Left hindlimb (tissue), 1 donor: ENCODE measurements around the gene IRF7.

Experiments
- DNase-seq: peaks from one replicate; pipeline ENCODE4 v3.0.0-alpha.2; 2018

Gene IRF7

DNA sequence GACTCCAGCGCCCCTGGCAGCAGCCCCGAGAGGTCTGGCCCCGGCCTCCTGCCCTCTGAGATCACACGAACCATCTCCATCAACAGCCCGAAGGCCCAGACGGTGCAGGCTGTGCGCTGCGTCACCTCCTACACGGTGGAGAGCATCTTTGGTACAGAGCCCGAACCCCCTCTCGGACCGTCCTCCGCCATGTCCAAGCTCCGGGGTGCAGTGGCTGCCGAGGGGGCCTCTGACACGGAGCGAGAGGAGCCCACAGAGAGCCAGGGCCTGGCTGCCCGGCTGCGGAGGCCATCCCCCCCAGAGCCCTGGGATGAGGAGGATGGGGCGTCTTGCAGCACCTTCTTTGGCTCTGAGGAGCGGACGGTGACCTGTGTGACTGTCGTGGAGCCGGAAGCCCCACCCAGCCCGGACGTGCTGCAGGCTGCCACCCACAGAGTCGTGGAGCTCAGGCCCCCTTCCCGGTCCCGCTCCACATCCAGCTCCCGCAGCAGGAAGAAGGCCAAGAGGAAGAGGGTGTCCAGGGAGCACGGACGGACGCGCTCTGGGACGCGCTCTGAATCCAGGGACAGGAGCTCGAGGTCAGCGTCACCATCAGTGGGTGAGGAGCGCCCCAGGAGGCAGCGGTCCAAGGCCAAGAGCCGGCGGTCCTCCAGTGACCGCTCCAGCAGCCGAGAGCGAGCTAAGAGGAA, 7.6 kb downstream of the IRF7 start:
- no peak for DNase-seq

DNA sequence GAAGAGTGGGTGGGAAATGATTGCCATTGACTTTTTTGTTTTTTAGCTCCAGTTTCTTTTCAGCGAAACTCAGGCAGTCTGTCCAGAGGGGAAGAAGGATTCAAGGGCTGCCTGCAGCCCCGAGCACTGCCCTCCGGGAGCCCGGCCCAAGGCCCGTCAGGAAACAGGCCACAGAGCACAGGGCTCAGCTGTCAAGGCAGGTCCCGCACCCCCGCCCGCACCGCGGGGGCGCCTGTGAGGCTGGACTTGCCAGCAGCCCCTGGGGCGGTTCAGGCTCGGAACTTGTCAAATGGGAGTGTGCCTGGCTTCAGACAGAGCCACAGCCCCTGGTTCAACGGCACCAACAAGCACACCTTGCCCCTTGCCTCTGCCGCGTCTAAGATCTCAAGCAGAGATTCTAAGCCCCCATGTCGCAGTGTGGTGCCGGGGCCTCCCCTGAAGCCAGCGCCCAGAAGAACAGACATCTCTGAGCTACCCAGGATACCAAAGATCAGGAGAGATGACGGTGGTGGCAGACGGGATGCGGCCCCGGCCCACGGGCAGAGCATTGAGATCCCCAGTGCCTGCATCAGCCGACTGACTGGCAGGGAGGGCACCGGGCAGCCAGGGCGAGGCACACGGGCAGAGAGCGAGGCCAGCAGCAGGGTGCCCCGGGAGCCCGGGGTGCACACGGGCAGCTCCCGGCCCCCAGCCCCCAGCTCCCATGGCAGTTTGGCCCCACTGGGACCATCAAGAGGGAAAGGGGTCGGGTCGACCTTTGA, 8.6 kb downstream of the IRF7 start:
- no peak for DNase-seq

DNA sequence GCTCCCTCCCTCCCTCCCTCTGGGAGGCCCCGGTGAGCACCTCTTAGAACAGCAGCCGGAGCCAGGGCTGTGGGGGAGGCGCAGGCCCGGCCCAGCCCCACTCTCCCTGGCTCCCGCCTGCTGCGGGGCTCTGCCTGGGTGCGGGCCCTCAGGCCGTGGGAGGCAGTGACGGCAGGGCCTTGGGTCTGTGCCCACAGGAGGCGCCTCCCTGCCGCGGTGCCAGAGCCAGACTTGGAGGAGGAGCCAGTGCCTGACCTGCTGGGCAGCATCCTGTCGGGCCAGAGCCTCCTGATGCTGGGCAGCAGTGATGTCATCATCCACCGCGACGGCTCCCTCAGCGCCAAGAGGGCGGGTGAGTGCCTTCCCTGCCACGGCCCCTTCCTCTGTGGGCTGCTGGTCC, 9.5 kb downstream of the IRF7 start:
- no peak for DNase-seq

DNA sequence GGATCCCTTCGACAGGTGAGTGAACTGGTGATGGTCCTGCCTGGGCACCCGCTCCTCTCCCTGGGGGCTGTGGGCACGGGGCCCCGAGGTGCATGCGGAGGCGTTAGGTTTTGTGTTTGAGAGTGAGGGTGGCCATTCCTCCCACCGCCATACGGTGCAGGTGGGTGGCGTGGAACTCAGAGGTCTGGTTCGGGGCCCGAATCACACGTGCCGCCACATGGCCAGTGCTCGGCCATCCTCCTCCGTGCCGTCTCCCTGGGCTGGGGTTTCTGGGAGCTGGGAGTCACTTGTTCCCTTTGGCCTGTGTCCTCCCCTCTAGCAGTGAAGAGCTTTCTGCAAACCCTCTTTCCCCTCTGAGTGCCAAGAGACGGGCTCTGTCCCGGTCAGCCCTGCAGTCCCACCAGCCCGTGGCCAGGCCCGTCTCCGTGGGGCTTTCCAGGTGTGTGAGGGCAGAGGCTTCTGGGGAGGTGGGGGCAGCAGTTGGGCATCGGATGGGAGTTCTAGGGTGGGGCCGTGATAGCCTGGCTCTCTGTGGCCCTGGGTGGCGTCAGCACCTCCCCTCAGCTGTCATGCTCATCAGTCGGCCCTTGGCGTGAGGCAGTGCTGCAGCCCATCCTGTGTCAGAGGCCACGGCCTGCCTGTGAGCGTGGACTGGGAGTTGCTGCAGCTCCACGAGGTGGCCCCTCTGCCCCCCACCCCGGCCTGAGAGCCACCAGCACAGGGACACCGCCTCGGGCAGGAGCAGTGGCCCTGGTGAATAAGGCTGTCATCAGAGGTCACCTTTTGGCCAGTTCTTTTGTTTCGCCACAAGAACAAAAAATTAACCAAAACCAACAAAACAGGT, 10.2 kb downstream of the IRF7 start:
- DNase-seq = no peak

DNA sequence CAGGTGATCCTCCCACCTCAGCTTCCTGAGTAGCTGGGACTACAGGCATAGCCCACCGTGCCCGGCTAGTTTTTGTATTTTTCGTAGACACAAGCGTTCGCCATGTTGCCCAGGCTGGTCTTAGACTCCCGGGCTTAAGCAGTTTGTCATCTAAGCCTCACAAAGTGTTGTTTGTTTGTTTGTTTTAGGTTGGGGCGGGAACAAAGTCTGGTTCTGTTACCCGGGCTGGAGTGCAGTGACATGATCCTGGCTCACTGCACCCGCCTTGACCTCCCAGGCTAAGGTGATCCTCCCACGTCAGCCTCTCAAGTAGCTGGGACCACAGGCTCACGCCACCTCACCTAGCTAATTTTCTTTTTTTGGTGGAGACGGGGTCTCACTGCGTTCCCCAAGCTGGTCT, 12.6 kb downstream of the IRF7 start:
- DNase-seq = no peak

DNA sequence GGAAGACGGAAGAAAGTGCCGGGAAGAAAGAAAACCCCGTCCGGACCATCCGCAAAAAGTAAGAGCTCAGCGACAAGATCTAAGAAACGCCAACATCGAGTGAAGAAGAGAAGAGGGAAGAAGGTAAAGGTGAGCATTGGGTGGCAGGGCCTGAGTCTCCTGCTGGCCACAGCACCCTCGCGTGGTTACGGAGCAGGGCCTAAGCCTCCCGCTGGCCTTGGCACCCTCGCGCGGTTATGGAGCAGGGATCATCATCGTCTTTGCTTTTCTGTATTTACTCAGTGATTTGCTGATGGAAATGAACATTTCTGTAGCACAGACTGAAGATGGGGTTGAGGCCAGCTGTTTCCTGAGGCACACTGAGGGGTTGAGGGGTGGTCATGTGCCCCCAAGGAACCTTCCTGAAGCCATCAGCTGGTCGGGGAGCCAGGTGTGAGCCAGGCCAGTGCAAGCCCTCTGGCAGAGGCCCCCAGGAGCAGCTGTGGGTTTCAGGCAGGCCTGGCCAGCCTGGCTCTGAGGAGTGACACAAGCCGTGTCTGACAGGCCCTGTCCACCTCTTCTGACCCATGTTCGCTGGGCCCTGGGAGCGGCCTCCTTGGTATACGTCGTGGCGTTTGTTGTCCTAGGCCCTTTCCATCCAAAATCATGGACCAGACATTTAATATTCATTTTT, 14.0 kb downstream of the IRF7 start:
- no peak for DNase-seq

DNA sequence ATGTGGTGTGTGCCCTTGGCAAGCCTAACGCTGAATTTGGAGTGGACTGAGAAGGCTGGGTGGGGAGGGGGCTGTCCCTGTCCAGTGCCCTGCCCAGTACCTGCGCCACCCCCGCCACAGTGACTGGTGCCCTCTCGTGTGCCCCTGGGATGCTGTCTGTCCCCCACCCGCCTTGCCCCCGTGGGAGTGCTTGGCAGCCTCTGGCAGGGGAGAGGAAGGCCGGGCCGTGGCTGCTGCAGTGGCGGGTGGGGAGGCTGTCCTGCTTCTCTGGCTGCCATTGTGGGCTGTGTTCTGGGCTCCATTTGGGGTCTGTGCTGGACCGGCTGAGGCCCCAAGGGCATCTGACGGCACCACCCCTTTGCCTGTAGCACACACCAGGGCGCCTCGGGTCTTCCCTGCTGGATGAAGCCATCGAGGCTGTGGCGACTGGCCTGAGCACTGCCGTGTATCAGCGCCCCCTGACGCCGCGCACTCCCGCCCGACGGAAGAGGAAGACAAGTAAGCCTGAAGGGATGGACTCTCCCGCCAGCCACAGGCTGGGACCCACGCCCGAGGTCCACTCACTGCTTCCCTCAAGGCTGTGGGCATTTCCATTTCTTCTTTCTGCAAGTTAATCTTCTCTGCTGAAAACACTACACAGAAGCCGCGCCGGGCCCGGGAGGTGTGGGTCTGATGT, 17.6 kb downstream of the IRF7 start:
- no peak for DNase-seq

DNA sequence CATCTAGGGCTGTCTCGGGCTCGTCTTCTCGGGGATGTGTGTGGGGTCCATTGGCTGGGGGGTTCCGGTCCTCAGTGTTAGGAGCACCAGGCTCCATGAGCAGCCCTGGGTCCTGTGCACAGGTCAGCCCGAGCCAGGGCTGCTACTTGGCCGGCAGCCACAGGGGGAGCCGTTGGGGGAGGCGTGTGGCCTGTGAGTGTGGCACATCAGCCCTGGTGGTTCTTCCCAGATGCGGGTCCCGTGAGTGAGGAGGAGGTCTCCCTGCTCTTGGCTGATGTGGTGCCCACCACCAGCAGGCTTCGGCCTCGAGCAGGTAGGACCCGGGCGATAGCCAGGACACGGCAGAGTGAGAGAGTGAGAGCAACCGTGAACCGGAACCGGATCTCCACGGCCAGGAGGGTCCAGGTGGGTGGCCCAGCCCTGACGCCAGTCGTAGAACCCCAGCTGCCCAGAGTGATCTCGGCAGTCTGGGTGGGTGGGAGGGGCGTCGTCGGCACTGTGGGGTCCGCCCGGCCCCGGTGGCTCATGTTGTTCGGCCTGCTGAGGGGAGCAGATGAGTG, 18.5 kb downstream of the IRF7 start:
- DNase-seq = no peak

DNA sequence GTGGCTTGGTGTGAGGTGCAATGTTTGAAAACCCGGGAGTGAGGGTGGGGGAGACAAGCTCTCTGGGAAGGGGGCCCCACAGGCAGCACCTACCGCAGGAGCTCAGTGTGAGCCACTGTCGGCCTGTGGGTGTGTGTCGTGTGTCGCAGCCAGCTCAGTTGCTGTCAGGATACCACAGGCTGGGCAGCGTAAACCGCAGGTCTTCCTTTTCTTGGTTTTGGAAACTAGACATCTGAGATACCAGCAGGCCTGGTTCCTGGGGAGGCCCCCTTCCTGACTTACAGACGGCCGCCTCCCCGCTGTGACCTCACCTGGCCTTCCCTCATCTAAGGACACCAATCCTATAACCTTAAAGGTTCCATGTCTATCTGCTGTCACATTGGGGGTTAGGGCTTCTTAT, 19.4 kb downstream of the IRF7 start:
- DNase-seq = no peak

DNA sequence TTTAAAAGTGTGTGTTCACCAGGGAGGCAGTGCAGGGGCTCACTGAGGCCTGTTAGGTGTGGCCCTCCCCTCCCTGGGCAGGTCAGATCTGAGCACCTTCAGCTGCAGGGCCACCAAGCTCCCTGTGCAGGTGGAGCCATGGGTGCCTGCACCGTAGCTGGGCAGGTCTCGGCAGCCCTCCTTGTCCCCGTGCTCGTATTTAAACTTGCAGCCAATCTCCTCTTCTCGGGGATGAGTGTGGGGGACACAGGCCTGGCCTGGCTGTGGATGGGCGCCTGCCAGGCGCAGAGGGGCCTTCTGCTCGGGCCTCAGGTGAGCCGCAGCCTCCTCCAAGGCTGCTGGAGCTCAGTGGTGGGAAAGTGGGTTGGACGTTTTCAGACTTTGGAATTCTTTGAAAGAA, 20.4 kb downstream of the IRF7 start:
- DNase-seq = no peak

DNA sequence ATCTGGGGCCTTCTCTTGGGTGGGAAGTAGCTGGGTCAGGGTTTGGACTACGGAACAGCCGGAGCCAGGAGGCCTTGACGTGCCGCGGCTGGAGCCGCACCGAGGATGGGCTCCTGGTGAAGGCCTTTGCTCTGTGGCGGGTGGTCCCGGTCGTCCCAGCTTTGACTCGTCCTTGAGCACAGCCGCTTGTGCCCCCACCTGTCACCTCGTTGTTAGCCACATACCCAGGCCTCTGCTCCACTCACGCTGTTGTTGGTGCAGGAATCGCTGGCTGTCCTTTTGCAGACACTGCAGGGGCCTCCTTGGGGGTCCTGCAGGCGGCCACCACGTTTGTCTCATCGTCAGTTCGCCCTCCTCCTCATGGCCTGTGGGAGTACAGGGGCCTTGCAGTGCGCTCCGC, 22.4 kb downstream of the IRF7 start:
- DNase-seq = no peak

DNA sequence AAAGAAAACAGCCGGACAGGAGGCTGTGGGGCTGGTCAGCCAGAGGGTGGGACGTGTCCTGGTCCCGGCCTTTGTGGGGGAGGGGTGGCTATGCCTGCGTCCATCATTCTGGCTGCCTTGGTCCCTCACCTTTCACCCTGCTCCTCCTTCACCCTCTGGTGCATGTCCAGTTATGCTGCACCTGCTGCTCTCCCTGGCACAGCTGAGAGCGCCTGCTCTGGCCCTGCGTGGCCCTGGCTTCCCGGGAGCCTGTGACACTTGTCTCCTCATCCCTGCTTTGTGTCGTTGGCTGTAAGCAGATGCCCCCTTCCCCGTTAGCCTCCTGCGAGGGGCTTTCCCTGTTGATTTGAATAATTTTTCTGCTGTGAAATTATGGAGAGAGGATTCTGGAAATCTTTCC, 22.8 kb downstream of the IRF7 start:
- DNase-seq = no peak

DNA sequence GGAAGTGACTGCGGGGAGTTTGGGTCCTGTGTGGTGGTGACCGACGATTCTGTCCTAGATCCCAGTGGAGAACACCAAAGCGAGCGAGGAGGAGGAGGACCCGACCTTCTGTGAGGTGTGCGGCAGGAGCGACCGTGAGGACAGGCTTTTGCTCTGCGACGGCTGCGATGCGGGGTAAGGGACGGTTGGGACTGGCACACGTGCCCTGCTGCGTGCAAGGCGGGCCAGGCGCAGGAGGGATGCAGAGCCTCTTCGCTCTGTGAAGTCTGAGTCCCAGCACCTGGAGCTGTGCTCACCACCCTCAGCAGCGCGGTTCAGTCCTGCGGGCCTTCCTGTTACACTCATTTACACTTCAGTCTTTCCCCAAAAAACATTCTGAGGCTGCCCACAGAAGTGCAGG, 23.2 kb downstream of the IRF7 start:
- no peak for DNase-seq

DNA sequence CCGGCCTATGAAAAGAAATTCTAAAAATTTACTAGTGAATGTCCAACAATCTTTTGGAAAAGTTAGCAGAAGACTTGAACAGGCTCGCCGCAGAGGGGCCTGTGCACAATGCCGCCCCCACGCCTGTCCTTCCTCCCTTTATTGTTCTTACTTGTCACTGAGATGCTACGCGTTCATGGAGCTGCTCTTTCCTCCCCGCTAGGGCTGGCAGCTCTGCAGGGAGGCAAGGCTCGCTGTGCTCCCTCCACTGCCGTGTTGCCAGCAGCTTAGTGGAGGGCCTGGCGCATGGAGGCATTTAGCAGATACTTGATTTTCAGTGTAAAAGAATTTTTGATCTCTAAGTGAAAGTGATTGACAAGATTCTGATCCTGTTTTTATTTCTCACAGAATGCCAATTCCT, 24.8 kb downstream of the IRF7 start:
- no peak for DNase-seq

DNA sequence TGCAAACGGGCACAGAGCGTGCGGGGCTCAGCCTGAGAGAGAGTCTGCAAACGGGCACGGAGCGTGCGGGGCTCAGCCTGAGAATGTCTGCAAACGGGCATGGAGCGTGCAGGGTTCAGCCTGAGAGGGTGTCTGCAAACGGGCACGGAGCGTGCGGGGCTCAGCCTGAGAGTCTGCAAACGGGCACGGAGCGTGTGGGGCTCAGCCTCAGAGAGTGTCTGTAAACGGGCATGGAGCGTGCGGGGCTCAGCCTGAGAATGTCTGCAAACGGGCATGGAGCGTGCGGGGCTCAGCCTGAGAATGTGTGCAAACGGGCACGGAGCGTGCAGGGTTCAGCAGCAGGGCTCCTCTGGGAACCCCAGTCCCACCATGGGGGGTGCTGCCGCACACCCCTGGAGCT, 26.0 kb downstream of the IRF7 start:
- no peak for DNase-seq

DNA sequence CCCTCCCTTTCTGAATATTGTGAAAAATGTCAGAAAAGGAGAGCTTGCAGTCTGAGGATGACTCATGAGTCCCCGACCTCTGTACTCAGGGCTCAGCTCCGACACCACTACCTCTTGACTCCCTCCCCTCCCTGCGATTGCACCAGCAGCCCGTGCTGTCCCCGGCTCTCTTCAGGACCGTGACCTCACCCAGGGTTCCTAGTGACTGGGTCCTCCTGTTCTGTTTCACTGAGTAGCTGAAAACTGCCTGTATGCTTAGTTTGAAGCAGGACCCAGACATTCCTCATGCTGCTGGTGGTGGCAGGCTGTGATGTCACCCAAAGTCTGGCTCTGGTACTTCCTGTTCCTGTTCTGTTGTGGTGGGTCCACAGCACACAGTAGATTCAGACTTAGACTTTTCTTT, 27.8 kb downstream of the IRF7 start:
- DNase-seq = no peak

DNA sequence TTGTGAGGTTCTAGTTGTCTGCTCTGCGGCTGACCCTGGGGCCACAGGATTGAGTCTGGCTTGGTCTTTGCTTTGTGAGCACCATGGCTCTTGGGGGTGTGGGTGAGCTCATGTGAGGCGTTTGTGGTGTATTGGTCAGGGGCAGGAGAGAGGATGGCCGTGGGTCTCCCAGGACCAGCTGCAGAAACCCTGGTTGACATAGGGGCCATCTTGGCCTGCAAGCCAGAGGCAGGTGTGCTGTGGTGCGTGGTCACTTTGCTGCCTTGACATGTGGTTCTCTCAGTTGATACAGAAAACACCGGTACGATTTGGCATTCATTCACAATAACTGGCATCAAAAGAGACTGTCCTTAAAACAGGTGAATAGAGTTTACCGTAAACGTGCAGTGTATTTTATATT, 28.2 kb downstream of the IRF7 start:
- no peak for DNase-seq

DNA sequence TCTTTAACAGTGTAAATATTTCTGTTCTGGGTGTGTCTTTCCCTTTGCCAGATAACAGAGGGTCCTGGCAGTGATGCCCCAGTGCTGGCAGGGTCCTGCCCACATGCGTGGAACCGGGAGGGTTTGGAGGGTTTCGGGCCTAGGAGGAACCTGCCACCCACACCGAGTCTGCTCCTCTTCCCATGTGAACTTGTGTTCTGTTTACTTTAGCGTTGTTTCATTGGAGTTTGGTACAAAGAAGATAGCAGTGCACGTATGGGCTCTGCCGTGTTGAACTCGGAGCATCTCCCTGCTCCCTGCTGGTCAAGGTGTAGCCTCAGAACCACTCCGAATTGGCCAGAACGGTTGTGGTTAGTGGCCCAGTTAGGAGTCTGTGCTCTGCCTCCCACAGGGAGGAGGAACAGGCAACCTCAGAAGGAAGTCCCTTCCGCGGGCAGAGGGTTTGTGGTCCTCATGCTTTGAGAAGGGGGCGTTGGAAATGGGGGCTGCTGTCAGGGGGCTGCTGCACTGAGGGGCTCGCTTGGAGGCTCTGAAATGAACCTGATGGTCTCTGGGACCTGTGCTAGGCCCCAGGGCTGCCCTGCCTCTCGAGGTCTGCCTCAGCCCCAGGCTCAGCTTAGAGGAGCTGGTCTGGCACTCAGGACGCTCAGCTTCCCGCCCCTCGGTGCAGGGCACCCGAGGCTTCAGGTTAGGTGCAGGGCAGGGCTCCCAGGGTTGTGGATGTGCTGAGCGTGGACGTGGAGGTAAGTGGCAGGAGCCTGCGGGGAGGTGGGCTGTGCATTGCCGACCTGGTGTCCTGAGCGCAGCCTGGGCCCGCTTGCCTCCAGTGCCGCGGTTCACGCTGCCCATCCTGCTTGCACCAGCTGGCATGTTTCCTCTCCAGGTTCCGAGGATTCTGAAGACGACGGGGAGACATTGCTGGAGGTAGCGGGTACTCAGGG, 29.1 kb downstream of the IRF7 start:
- DNase-seq = no peak

DNA sequence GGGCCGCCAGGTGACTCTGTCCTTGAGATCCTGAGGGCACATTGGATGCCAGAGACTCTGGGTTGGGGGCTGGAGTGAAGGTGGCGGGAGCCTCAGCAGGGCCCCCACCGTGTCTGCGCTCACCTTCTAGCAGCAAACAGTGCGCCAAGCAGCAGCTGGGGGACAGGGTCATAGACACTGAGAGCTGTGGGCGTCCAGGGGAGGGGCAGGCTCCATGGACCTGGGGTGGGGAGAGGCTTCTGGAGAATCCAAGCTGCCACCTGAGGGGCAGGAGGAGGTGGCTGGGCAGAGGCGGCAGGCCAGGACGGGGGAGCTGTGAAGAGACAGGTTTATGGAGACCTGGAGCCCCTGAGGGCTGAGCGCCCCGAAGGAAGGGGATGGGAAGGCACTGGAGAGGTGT, 31.5 kb downstream of the IRF7 start:
- DNase-seq = no peak

DNA sequence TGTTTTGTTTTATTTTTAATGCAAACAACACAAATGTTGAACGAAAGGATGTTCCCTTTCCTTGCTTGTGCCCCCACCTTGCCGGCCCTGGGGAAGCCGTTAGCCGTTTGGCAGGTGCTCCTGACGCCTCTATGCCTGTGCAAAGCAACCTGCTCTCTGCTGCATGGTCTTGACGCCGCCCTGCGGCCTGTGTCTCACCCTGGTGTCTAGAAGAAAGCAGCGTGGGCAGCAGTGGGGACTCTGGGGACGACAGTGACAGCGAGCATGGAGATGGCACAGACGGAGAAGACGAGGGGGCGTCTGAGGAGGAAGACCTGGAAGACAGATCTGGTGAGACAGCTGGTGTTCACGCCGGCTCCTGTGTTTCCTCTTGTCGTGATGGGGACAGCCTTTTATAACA, 34.0 kb downstream of the IRF7 start:
- DNase-seq = no peak

DNA sequence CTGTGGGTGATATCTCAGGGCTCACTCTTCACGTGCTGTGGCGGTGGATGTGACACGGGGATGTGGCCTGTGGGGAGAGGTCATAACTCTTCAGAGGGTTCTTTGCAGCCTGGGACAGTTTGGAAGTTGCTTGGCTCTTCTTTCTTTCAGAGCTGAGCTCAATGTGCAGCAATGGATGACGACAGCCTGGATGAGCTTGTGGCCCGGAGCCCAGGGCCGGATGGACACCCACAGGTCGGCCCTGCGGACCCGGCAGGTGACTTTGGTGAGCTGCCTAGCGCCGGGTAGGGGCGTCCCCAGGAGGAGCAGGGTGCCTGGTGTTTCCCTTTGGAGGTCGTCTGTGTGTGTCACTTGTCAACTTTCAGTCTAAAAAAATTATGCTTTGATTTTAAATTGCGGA, 34.4 kb downstream of the IRF7 start:
- no peak for DNase-seq
